Suppressor macrophage treated with lipopolysaccharide for 4 hours (primary cell): ENCODE data around the gene SLC22A7.

Experiments
- DNase-seq: peaks from one replicate; pipeline ENCODE4 v3.0.0-alpha.2; 2020

SLC22A7 gene

DNA sequence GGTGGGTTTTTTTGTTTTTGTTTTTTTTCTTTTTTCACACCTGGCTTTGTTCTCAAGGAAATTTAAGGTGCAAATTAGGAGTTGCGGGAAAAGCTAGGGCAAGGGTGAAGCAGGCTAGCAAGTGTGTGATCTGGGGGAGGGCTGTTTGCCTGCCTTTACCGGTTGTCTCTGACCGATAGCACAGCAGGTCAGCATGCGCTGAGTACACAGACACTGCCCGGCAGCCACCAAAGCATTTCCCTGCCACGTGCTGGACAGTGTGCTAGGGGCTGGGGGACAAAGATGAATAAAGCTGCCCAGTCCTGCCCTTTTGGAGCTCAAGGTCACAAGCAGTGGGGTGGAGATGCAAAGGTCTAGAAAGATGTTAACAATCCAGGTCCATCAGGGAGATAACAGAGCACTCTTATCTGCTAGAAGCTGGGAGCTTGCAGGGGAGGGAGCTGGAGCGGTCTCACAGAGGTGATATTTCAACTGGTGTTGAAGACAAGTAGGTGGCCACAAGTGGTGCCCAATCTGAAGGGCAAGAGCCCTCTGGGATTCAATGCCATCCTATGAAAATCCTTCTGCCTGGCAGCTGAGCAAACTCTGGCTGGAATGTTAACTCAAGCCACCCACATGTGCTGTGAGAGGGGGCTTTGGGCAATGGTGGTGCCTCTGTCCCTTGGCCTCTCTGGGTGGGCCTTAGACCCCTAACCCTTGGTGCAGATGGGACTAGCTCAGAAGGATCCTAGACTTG lies 30.3 kb upstream of the SLC22A7 start:
- no peak for DNase-seq

DNA sequence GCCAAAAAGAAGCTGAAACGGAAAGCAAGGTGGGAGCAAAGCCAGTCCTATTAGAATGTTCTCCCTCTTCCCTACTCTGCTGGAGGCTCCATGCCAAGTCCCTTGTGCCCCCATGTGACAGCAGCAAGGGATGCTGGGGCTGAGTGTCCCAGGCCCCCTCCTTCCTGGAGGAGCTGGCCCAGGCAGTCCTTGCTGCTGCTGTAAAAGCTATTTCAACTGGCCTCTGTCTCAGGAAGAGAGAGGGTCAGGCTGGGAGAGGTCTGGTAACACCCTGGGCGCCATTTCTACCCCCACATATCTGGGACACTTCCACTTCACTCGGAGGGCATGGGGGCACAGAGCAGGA lies 29.7 kb upstream of the SLC22A7 start:
- DNase-seq: no peak

DNA sequence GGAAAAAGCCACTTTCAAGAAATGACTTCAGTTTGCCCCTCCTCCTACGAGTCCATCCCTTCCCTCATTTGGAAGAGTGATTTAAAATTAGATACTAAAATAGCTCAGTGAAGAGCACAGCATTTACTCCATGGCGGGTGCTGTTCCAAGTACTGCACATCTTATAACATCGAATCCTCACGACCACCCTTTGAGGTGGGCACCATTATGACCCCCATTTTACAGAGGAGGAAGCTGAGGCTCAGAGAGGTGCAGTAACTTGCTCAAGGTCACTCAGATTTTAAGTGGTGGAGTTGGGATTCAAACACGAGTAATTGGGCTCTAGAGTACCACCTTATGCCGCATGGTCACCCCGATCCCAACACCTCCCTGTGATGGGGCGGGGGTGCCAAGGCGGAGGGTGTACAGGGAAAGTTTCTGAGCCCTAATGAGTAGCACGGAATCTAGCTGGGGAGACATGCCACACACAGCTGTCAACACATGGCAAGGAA lies 29.2 kb upstream of the SLC22A7 start:
- no peak for DNase-seq

DNA sequence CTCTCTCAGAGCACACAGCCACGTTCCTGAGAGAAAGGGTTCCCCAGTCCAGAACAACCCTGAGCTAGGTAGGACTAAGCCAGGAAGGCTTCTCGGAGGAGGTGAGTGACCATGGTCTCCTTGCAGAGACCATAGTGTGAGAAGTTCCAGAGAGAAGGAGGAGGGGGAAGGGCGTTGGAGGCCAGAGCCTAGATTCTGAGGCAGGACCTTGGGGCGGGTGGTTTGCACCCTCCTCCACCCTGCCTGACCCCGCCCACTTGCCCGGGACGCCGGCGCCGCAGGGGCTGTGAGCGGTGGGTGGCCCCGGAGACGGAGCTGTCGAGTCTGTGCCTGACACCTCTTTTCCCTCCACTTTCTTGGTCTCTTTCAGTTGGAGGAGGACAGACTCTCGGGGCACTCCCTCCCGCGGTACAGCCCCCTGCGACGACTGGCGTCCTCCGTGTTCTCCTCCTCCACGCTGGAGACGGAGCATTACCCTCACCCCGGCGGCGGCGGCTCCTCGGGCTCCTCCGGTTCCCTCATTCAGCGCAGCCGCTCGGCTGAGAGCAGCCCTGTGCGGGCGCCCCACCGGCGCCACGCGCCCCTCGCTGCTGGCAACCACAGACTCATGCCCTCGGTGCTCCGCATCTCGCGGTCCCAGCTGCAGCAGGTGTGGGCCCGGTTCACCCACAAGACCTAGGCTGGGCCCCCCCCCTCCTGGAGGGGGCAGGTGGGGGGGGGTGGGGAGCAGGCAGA lies 28.6 kb upstream of the SLC22A7 start:
- peak; percentile 18 for DNase-seq

DNA sequence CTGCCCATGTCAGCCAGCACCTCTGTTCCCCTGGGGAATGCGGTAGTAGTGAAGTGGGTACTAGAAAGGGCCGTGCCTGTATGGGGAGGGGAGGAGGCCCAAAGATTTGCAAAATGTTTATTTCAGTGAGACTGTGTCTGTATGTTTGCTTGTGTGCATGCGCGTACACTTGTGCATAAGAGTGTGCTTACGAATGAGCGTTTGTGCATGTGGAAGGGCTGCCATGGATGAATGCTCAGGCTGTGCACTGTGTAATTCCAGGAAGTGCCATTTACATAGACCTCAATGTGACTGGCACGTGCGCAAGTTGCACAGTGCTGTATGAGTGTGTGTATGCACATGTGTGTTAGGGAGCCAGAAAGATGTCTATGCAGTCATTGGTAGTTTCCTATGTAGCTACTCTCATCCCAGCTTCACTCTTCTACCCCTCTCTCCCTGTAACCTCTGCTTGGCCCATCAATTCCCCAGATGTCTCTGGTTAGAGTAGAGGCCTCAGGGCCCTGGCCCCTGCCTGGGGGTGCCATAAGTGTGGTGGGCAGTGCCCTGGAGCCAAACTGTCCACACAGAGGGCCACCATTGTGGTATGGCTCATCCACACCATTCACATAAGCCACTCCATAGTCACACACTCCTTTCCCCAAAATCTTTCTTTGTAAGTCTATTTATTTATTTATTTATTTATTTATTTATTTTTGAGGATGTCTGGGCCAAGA lies 26.8 kb upstream of the SLC22A7 start:
- no peak for DNase-seq

DNA sequence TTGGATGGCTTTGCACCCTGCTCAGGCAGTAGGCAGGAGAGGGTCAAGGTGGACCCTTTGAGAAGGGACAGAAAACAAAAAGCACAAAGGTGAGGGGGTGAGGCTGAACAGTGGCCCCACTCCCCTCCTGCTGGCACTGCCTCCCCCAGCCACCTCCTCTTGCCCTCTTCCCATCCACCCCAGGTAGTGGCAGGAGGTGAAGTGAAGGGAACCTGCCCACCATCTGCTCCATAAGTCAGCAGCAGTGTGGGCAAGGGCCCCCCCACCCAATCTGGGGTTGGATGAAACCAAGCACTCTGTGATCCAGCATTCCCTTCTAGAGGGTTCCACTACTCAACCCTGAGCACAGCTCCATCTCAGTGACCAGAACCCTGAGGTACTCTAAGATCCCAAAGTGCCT lies 26.1 kb upstream of the SLC22A7 start:
- no peak for DNase-seq

DNA sequence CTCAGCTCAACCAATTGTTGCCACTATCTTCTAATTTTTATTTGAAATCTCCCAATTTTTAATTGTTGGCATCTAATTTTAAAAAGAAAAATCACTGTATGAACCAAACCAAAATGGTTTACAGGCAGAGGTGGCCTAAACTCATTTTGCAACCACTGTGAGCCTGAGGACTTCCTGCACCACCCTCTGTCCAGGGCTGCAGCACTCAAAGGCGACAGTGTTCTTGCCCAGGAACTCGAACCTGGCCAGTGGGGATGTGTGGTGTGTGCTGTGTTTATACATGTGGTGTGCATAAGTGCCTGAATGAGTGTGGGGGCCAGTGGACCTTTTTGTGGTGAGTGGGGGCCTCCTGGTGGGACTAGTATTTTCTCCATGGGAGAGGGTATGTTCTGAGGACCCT lies 24.4 kb upstream of the SLC22A7 start:
- DNase-seq: no peak

DNA sequence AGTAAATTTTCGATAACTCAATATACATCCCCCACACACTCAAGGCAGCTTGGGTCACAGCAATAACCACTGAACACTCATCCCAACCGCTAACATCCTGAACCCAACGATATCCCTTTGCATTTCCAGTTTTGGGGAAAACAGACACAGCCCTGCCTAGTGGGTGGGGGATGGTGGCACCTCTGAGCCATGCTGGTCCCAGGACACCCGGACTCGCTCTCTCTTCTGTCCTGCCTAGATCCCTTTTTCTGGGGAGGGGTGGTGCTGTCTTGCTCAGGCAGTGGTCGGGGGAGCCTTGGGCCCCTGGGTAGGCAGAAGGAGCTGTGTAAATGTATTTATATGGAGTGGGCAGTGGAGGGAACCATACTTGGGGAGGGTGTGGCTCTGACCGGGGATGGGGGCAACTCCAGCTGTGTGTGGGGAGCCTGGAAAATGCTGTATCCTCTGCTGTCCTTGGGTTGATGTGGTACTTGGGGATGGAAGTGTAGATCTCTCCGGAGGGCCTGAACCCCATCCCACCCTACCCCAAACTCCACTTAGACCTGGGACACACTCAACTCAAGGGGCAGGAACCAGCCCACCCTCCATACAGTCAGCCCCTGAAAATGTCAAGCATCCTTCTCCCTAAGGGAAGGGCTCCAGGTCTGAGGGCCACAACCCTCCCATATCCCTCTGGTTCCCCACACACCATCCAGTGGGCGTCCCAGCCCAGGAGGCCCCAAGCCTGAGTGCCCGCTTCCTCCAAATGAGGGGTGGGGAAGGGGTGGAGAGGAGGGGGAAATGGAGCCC lies 23.7 kb upstream of the SLC22A7 start:
- no peak for DNase-seq

DNA sequence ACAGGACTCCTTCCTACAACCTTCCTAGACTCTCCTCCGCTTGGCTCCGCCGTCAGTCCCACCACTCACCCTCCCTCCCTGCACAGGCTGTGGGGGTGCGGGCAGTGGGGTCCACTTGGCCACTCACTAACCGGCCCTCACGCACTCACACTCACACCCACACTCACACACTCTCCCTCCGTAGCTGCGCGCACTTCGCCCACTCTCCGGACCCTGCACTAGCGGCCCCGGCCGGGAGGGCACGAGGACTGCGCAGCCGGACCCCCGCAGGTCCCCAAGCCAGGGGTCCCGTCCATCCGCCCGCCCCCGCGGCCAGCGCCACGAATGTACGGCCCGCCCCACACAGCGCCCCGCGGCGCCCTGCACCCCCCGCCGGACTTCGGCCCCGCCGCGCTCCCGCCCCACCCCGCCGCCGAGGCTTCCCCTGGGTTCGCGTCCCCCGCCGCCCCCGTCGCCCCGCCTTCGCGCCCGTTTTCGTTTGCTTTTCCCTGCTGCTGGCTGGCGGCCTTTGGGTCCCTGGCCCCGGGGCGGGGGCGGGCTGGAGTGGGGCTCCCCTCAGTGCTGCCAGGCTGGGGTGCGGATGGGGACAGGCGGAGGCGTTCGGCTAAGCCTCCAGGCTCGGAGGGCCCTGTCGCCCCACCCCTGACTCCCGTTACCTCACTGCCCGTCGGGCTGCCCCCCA lies 23.0 kb upstream of the SLC22A7 start:
- no peak for DNase-seq

DNA sequence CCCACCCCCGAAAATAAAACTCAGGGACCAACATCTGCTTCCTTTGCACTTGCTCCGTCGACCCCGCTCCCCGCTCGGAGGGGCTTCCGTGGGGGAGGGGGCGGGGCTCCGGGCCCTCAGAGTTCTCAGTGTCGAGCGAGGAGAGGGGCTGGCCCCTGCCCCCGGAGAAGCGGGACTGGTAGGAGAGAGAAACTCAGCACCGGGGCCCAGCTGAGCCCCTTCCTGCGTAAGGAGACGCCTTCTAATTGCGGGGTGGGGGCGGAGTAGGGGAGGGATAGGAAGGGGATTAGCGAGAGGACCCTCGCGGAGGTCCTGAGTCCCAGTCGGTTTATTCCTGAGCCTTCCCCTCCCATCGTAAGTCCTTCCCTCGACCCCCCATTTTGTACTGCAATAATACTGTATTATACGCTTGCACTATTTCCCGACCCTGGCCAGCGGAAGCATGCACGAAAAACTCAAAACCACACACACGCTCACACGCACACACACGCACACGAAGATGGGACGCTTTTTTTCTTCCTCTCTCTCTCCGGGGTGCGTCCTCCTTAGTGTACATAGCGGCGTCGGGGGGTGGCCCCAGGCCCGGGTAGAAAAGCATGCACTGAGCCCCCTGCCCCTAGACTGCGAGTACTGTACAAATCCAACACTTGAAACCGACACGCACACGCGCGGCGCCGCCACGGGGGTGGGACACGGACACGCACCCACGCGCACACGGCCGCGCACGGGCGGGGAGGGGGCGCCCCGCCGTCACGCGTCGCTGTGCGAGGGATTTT lies 22.1 kb upstream of the SLC22A7 start:
- DNase-seq: no peak

DNA sequence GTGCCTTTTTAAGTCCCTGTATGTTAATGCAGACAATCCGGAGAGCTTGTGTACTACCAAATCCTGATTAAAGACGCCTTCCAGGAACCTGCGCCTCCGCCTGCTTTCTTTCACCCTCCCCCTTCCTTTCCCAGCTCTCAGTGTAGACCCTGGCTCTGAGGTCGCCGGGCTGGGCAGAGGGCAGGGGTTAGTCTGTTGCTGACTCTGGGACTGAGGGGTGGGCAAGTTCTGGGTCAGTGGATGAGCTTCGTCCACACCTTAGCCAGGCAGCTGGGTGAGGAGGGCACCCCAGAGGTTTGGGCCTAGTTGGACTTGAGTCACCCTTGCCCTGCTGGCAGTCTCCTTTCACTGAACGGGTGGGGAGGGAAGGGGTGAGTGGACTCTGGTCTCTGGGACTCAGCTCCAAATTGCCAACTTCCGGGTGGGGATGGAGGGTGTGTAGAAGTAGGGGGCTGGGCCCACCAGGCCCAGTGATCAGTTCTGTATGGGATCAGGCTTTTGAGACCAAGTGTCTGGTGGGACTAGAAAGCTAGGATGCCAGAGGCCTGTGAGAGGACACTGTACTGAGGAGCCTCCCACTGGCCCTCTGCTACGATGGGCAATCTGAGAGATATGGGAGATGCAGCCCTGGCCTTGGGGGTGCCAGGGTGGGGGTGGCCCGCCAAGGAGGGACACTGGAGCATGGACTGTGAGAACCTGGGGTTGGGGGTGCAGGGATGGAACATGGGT lies 21.3 kb upstream of the SLC22A7 start:
- DNase-seq: no peak

DNA sequence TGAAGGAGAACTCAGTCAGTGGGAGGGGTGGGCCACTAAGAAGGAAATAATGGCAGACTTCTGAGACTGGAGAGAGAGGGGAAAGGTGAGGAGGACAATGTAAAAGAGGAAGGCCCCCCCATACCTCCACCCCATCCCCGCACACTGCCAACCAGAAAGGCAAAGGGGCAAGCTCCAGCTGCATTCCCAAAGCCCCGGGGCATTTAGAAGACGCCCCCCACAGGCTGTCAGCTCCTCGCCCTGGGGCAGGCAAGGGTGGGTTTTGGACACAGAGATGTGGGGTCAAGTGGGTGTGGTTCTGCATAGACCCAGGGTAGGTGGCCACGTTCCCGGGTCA lies 20.8 kb upstream of the SLC22A7 start:
- no peak for DNase-seq

DNA sequence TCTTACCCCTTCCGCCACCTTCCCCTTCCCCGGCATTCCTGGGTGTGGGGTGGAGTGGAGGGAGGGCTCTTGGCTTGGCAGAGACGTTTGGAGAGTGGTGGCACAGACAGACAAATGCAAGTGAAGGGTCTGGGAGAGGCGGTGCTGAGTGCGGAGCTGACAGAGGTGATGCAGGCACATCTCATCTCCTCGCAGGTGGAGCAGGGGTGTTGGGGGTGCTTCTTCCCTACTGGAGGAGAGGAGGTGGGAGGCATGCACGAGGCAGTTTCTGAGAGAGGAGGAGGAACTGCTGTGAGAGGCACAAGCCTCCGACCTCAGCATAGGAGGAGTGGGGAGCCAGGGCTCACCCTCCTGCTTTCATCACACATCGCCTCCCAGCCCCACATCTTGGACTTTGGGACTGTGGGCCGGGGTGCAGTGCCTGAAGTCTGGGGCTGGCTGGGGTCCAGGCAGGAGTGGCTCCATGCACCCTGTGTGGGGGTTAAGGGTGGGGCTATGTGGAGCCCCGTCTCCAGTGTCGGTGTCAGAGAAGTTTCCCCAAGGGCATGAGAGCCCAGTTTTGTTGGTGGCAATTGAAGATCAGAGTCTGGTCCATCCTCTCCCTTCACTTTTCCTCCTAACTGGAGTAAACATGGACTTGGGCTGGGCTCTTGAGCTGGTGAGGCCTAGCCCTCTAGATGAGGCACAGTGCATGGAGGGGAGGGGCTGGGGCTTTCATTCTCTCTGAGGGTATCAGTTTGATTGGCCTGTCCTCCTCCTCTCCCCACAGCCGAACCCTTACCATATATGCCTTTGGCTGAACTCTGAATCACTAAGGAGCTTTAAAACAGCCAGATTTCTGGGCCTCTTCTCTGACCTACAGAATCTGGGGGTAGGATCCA lies 20.2 kb upstream of the SLC22A7 start:
- no peak for DNase-seq

DNA sequence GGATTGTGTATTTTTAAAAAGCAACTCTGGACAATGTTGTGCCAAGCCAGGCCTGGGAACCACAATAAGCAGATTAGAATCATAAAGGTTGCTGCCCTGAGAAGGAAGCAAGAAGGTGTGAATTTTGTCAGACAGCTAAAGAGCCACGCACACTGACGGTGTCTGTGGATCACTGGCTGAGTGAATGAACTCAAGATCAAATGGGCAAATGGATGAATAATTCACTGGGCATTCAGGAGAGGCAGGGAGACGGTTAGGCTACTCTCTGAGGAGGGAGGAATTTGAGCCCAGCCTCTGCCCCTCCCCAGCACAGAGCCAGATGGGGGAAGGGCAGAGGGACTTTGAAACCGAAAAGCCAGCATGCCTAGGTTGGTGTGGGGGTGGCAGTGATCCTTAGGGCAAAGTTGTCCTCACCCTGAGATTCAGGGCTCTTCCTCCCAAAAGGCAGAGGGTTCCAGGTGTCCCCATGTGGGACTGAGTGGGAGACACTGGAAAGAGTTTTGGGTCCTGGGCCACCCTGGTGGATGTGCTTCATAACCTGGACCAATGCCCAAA lies 19.5 kb upstream of the SLC22A7 start:
- no peak for DNase-seq

DNA sequence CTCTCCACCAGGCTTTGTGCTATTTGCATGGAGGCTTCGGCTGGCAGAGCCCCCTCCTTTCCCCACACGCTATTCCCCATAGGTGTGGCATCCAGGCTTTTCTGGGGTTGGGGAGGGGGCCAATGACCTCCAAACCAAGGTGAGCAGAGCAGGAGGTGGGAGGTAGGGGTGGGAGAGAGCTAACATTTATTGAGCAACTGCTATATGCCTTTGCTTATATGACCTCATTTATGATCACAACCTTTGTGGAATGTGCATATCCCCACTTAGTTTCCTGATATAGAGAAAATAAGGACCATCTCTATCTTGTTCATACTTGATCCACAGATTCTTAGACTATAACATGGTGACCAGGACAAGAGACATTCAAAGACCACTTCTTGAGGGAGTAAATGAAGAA lies 17.8 kb upstream of the SLC22A7 start:
- no peak for DNase-seq

DNA sequence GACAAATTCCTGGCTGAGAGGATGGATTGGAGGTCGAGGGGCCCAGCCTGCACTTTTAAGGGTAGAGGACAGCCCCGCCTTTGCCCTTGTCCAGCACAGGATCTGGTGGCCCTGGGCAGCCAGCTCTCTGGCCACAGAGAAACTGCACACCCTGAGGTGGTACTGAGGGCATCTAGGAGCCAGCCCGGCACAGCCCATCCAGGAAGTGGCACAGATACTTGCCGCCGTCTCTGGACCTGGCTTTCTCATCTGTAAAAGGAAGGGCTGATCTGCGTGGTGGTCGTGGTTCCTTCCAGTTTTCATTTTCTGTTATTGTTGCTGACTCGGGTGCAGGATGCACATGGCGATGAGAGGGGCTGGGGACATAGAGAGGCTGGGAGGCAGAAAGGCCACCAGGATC lies 16.0 kb upstream of the SLC22A7 start:
- DNase-seq: no peak

DNA sequence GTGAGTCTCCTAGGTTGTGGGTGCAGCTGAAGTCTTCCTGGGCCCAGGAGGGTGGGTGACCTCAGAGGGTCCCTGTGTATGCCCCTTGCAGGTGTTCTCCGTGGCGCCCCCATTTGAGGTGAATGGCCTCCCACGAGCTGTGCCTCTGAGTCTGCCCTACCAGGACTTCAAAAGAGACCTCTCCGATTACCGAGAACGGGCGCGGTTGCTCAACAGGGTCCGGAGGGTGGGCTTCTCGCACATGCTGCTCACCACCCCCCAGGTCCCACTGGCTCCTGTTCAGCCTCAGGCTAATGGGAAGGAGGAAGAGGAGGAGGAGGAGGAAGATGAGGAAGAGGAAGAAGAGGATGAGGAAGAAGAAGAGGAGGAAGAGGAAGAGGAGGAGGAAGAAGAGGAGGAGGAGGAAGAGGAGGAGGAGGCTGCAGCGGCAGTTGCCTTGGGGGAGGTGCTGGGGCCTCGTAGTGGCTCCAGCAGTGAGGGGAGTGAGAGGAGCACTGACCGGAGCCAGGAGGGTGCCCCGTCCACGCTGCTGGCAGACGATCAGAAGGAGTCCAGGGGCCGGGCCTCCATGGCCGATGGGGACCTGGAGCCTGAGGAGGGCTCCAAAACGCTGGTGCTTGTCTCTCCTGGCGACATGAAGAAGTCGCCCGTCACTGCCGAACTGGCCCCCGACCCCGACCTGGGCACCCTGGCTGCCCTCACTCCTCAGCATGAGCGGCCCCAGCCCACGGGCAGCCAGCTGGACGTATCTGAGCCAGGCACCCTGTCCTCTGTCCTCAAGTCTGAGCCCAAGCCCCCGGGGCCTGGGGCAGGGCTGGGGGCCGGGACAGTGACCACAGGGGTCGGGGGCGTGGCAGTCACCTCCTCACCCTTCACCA lies 15.2 kb upstream of the SLC22A7 start:
- DNase-seq: no peak

DNA sequence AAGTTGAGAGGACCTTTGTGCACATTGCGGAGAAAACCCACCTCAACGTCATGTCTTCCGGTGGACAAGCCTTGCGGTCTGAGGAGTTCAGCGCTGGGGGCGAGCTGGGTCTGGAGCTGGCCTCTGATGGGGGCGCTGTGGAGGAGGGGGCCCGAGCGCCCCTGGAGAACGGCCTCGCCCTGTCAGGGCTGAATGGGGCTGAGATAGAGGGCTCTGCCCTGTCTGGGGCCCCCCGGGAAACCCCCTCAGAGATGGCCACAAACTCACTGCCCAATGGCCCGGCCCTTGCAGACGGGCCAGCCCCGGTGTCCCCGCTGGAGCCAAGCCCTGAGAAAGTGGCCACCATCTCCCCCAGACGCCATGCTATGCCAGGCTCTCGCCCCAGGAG lies 14.6 kb upstream of the SLC22A7 start:
- DNase-seq: no peak

DNA sequence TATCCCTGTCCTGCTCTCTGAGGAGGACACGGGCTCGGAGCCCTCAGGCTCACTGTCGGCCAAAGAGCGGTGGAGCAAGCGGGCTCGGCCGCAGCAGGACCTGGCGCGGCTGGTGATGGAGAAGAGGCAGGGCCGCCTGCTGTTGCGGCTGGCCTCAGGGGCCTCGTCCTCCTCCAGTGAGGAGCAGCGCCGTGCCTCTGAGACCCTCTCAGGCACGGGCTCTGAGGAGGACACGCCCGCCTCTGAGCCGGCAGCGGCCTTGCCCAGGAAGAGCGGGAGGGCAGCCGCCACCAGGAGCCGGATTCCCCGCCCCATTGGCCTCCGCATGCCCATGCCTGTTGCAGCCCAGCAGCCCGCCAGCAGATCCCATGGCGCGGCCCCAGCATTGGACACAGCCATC lies 14.2 kb upstream of the SLC22A7 start:
- DNase-seq: no peak
